Amniotic epithelial cell (primary cell): ENCODE measurements around the gene CALML3.

ENCODE experiments used
- DNase-seq: peaks from one replicate; pipeline ENCODE4 v3.0.0-alpha.2; 2010; ENCODE audit warnings: low read depth

Gene CALML3

DNA sequence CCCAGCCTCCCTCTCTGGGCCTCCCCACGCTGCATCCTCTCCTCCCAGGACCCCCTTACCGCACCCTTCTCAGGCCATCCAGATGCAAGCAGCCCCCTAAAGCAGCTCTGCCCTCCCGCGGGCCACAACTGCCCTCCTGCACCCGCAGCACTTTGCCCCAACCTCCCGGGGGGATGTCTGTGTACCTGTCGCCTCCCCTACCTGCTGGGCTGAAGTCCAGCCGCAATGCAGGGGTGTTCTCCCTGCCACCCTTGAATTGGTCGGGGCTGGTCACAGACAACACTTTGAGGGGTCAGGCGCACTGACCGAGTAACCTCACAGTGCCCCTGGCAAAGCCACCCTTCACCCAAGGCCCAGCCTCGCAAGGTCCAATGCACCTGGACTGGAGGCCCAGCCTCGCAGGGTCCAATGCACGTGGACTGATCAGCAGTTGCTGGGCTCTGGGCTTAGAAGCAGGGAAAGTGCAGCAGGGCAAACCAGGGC is 17.1 kb upstream of the CALML3 start:
- no peak for DNase-seq

DNA sequence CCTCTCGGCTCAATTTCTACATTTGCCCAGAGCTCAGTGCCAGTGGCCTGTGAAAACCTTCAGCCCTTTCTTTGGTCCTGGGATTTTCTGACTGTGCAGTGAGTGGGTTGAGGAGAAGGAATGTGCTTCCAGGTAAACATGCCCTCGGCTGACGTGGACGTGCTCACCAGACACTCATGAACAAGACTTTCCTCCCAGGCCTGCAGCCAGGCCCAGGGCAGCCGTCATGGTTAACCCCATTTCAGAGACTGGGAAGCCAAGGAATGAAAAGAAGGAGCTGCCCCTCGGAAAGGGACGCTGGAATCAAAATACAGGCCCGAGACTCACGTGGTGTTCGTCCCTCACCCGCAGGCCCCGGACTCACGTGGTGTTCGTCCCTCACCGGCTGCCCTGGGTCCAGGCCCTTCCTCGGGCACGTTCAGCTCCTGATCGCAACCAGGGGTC is 16.6 kb upstream of the CALML3 start:
- peak; percentile 16 for DNase-seq

DNA sequence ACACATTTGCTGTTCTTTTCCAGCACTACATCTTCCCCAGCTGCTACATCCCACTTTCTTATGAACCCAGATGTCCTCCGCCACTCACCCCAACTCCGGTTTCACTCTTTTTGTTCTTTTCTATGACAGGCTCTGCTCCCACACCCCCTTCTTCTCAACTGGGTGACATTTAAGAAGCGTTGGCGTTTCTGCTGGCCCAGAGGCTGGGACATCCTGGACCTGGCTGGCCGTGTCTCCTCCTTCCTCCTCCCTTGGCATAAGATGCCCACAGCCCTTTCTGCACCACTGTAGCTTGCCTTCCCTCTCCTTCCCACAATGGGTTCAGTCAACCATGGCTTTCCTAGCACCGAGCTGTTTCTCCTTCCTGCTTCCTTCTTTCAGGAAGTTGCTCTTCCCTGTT is 16.0 kb upstream of the CALML3 start:
- DNase-seq = no peak

DNA sequence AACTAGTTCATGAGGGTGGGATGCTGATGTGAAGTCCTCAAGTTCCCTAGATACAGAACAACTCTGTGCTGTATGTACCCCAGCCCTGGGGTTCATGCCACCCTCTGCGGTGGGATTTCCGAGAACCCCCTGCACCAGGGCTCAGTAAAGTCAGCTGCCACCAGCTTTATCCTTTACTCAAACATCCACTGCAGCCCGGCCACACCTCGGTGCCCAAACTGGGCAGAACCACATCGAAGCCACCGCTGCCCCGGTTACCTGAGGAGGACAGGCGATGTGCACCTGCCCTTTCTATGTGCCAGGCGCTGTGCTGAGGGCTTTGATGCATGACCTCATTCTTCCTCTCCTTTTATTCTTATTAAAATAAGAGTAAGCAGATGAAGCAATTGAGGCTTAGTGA is 15.5 kb upstream of the CALML3 start:
- no peak for DNase-seq

DNA sequence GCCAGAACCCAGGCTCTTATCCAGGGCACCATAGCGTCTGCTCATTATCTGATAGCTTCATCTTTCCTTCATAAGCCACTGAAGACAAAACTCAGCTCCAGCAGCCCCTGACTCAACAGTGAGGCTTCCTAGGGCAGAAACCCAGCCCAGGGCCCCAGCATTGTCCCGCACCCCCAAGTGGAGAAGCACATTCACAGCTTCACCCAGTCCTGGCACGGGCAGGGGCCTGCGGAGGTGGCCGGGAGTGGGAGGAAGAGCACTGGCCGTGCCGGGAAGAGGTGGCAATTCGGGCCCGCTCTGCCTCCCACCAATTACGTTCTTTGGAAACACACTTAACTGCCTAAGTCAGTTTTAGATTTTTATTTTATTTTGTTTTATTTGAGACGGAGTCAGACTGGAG is 15.1 kb upstream of the CALML3 start:
- peak; percentile 3 for DNase-seq

DNA sequence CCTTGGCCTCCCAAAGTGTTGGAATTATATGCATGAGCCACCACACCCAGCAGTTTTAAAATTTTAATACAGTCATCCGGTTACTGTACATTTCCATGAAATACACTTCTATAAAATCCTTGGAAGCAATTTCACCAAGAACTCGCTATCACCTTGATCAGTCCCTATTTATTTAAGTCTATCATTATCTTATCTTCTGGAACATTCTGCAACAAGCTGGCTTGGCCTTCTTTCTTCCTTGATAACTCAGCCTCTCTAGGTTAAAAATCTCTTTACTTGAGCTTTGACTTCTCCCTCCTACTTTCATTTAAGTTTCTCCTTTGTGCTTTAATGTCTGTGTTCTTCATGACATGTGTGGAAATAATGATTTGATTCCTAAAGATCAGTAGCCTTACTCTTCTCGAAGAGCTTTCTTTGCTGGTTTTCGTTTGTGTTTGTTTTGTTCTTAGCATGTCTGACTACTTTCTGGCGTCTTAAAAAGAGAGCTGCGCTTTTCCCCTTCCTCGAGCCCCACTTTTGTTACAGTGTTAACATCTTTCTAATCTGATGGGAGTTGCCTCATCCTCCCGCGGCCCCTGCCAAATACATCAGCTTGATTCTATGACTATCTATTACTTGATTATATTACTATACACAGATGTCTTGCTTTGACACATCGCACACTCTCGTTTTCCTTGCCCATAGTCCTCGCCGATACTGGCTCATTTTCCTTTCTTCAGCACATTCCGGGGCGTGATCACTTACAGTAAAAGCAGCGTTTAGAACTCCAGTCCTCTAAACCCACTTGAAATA is 14.3 kb upstream of the CALML3 start:
- no peak for DNase-seq

DNA sequence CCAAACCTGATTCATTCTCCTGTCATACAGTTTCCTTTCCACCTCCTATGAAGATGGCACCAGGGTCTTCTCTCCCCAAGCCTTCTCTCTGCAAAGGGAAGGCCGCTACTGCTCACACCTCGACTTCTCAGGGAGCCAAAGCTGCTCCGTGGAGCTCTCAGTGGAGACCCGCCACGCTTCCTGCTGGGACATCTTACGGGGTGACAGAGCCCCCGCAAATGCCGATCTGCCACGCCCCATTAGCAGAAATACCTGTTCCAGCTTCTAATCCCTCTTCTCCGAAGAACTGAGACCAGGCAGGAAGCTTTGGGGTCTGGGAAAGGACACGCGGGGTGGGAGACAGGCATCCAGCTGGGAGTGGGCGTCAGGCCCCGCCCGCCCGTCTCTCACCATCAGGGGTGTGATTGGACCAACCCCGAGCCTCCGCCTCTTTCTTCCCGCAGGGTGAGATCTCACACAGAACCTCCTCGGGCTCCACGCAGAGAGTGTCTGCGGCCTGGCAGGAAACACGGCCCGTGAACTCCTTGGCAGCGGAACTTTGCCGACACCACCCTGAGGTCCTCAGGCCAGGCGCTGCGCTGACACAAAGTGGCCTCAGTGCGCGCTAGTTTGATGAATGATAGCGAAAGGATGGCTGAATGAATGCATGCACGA is 13.4 kb upstream of the CALML3 start:
- no peak for DNase-seq

DNA sequence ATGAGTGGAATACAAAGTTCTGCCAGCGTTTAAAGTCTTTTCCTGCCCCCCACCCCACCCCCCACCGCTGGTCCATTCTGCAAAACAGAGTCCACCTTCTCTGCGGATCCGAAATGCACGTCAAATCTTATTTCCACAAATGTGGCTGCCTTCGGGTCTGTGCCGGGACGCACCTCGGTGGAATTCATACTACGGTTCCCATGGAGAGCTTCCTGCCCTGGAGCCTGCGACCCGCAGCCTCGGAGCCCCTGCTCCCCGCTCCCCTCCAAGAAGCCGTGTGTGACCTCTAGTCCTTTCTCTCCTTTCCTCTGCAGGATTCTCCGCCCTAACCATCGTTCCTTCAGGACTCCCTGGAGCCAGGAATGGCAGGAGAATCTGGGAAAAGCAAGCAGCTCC is 12.9 kb upstream of the CALML3 start:
- no peak for DNase-seq

DNA sequence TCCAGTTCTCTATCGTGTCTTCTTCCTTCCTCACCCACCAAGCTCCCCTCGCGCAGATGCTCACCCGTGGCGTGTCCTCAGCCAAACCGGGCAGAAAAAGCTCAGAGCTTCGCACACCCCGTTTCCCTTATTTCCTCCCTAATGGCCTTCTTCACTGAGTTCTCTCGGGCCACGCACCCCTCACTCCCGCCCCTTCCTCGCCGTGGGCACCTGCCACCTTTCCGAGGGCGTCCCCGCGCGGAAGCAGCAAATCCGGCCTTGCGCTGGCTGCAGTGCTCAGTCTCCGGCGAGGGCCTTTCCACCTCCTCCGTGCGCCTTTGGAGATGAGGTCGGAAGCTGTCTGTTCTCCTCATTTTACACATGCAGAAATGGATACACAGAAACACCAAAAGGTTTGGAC is 12.4 kb upstream of the CALML3 start:
- DNase-seq = no peak

DNA sequence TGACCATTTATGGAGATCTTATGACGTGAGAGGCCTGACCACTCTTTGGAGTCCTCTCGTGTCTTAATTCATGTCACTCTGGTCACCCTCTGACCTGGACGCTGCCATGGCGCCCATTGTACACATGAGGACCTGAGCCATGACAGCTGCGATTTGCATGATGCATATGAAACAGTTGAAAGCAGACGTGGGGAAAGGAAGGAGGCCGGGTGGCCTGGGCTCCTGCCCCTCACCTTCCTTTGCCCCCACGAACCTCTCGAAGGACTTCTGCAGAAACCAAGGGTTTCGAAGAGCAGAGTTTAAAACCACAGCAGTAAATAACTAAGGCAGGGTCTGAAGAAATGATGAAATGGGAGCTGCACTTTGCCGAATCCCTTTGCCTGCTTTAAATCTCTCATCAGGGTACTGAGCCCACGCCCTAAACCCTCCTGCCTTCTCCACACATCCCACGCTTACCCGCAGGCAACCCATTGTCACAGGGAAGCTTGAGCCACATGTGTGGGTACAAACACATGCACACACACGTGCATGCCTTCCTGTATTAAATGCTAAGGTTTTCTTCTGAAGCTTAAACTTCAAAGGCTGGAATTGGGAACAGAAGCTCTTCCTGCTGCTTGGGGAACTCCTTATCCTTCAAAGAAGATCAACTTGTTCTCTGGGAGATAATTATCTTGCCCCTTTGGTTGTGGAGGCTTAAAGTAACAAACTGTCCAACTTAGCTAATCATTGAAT is 11.7 kb upstream of the CALML3 start:
- peak; percentile 9 for DNase-seq

DNA sequence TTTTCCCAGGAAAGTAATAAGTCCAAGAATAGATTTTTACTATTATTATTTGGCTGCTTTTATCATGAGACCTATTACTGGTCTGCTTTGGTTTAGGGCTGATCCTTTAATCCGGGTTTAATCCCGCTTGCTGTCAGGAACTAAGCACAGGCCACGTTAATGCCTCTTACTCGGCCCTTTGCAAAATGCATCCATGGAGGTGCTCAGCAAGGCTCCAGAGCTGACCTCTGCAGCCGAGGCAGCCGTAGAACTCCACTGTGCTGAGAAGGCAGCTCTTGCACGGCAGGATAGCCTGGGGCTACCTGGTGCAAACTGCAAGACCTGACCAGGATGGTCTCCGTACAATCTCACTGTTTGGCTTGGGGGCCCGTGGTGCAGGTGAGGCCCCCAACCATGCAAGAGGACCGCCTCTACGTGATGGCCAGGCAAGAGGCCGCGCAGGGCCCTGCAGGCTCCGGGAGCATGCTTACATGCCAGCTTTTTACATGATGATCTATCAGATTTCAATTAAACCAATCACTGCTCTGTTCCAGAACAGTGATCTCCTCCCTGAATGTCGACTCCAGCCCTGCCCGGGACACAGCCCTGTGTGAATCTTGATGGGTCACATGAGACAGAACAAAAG is 10.4 kb upstream of the CALML3 start:
- DNase-seq = peak; percentile 76

DNA sequence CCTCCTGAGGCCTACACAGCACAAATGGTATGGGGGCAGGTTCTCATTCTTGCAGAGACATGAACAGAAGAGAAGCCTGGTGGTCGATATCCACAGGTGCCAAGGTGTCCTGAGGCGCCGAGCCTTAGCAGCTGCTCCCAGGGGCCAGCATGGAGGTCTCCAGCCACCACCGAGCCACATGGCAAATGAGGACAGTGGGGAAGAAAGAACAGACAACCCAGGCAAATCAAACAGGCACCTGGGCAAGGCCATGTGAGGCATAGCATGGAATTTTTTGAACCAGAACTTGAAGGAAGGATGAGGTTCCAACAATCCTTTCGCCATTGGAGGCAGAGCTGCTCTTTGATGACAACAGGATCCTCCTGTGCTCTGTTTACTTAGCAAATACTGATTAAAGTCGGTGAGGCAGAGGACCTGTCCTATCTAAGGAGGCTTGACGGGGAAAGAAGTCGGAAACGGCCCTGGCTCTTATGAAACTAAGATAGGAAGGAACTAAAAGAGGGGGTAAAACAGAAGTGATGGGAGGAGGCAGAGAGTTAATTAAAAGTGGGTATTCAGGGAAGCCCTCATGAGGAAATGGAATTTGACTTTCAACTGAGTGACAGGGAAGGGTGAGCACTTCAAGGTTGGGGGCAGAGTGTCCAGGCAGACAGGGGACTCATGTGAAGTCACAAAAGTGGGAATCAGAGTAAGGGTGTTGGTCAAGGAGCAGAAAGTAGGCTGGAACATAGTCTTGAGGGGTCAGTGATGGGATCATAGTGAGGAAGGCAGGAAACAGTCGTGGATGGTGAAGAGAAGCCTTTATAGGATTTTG is 8.6 kb upstream of the CALML3 start:
- DNase-seq = no peak

DNA sequence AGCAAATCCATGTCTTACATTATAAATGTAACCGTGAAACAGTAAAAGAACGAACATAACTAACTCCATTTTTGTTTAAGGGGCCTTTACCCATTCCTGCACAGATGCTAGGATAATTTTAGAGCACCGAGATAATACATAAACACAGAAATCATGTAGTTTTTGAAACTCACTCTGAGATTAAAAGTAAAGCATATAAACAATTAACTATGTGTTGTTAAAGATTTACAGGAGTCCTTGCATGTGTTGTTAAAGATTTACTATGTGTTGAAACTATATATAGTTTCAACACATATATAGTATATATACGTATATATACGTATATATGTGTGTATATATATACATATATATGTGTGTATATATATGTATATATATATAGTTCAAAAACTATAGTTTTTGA is 7.2 kb upstream of the CALML3 start:
- DNase-seq = no peak

DNA sequence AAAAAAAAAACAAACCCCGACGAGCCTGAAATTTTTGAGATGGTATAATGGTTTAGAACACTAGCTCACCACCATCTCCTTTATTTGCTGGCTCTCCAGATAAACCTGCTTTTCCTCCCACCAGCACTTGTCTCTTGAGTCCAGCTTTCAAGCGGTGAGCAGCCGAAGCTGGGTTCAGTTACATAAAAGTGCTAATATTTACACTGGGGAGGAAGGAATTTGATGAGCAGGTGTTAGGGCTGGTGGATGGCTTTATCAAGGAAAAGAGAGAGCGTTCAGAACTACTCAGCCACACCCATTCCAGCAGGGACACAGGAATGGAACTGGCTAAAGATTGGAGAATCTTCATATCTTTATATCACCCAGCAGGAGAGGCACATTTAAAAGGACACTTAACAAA is 6.6 kb upstream of the CALML3 start:
- no peak for DNase-seq

DNA sequence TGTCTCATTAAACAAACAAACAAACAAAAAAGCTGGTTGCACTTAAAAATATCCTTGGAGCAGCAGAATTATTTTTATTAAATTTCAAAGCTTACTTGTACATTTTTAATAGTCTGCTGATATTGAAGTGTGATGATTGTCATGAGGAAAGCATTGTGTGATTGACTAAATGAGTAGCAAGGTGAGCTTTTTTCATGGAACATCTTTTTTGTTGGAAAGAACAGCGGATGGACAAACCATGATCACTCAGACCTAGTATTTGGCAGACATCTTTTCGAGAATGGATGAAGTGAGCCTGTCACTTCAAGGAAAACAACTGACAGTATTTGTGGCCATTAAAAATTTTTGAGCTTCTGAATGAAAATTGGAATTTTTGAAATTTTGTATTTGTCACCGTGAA is 5.7 kb upstream of the CALML3 start:
- DNase-seq = no peak

DNA sequence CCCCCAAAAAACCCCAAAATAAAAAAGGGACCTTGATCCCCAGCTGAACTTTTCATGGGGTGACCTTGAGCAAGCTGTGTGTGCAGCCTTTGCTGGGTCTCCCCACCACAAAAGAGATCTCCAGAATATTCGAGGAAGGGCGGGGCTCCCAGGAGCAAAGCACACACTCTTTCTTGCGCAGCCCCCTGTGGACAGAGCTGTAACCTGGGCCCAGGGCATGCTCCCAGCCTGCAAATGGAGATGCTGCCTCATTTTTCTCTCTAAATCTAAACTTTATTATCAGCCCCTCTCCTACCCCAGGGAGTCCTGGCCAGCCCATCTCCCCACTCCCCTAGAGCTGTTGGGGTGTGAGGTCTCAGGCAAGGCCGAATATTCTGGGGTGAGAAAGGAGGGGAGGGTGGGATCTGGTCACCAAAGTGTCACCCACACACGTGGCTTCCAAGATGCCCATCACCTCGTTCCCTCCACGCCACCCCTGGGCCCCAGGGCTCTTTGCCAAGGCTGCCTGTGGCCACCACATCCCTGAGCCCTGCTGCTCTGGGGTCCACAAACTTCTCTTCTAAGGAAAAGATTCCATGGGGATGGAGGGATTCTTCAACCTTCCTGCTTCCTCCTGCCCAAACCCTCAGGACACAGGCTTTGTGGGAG is 1.7 kb upstream of the CALML3 start:
- no peak for DNase-seq

DNA sequence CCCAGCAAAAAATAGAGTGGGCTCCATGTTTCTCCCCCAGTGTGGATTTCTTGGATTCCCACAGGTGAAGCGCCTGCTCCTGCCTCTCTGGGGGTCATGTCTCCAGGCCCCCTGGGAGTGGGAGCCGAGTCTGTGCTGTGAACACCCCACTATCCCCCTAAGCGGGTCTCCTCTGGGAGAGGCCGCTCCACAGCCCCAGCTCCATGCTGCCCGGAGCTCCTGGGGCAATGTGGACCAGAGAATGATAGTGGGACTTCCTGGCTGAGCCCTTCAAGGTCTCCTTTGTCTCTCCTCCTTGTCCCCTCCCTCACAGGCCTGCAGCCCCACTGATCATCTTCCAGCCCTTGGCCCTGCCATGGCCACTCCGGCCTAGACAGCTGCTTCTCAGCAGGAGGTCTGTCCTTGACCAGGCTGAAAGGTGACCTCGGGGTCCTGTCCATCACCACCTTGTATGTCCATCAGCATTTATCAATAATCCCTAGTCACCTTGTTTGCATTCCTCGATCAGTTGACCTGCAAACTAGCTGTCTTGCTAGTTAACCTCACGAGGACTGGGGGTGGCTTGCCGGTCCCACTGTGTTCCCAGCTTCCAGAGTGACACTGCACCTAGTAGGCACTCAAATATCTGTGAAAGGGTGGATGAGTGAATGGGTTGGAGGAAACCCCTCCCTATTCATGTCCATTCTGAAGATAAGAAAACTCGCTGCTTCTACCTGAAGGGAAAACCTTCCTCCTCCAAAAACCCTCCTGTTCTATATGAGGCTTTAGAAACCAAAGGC is 776 bp upstream of the CALML3 start:
- no peak for DNase-seq

DNA sequence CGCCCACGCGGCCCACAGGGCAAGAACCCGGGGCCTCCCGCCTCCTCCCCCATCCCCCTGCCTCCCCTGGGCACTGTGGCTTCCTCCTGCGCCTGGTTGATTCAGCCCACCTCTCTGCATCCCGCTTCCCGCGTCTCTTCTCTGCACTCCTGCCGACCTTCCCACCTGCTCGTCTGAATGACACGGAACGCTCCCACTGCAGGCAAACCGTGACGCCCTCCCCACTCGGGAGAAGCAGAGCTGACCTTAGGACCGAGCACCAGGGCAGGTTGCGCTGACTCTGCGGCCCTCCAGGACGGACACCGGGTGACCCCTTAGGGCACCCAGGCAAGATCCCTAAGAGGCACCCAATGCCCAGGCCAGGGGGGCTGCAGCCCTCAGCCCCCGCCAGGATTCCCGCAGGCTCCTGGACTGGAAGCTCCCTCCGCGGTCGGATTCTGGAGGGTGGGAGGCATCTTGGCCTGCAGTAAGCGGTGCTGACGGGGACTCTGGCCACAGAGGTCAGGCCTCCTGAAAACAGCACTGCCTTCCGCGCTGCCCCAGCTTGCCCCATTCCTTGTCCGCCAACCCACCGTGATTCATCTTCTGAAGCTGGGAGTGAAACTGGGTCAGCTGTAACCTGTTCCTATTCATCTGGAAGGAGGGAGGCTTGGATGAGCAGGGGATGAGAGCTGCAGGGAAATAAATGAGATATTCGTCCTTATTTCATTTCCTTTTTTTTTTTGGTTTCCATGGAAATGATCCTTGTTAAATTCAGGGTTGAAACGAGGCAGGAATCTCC is 990 bp downstream of the CALML3 start:
- DNase-seq = peak; percentile 92

DNA sequence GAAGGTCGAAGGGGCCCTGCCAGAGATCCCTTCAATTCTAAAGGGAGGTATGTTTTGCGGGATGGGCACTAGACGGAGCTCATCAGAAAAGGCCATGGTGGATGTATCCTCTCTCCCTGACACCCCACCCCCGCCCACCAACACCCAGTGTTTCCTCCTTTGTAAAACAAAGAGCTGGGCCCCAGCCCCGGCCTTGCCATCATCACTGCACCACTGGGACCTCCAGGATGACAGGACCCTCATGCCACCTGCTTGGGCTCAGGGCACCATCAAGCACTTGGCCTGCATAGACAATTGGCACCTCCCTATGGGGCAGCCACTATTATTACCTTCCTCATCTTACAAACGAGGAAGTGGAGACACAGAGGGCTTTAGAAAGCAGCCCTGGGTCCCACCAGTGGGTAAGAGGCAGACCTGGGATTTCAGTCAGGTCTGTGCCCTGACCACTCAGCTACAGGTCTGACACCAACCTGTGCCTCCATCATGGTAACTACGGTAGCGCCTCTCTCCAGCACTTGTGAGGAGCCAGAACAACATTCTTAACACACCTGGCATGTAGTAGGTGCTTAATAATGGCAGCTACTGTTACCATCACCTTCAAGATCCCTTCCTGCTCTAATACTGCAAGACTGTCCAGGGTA is 2.0 kb downstream of the CALML3 start:
- DNase-seq = no peak
